A549 treated with AZD9567 at 1 μM for 4 hours (cell line): ENCODE measurements around the gene ANKRD6. TPM values are rescaled to one million over a fixed set of nuclear protein-coding genes. Genes with fewer than 3 reads are reported as not detected.

Experiments used
- total RNA-seq: library from RNA; stranded (reverse); fragments of 200-300 nt; extraction: Qiagen RNA extraction; gene quantifications from 5 replicates; pipeline ENCODE4 v1.2.3, GENCODE V29; 2022; ENCODE audit not compliant: insufficient read depth

Gene ANKRD6
- 0.94 to 3.5 TPM (median 1.9 TPM) in 5 replicates for total RNA-seq

DNA sequence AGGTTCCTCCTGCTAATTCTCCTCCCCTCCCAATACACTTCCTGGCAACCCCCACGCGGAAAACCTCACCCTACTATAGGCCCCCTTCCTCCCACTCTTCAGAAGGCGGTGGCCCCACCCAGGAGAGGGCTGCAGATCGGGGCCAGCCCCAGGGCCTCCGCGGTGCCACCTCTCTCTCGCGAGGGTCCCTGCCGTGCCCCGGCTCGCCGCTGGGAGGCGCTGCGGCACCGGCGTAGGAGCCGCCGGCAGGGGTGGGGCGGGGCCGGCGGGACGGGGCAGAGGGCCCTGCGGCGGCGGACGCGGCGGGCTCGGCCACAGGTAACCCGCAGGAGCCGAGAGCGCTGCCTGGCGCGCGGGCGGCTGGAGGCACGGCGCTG, at the start of gene ANKRD6:
TSS of gene ANKRD6 (plus strand) at position 278 of the 377 bp plus-strand sequence. CDS start 133,825 bp downstream, outside the sequence.

DNA sequence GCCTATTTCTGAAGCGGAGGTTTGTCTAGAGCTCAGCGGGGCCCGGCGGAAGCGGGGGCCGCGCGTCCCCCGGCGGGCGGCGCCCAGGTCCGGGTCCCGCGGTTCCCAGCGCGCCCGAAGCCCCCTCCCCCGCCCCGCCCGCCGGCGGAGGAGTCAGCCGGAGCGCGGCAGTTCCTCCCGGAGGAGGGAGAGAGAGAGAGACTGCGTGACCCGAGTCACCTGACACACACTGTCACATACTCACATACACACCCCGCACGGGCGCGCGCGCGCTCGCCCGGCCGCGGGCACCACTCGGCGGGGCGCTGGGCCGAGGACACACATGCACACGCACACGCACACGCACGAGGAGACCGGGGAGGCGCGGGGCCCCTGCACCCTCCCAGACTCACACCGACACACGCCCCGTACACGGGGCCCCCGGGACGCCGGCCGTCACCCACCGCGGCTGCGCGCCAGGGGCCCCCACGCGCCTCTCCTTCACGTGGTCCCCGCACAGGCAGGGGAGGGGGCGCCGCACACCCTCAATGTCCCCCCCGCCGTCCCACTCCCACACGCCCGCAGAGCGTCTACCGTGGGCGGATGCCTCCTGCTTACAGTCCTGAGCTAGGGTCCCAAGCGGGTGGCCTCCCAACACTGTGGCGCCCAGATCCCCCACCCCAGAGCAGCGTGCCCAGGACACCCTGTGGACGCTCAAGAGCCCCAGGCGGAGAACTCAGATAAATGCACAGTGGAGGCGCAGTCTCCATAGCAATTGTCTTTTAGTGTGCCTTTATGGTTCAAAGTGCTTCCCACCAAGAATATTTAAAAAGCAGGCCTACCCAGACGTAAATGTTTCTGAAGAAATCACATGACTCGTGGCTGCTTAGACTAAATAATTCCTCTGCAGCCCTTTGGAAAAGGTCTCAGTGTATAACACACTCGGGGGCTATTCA, 20.6 kb upstream of the ANKRD6 start, which contains the start of gene RRAGD:
TSS of gene RRAGD (minus strand) at position 203 of the 935 bp plus-strand sequence. CDS start 280 bp downstream, outside the sequence.

DNA sequence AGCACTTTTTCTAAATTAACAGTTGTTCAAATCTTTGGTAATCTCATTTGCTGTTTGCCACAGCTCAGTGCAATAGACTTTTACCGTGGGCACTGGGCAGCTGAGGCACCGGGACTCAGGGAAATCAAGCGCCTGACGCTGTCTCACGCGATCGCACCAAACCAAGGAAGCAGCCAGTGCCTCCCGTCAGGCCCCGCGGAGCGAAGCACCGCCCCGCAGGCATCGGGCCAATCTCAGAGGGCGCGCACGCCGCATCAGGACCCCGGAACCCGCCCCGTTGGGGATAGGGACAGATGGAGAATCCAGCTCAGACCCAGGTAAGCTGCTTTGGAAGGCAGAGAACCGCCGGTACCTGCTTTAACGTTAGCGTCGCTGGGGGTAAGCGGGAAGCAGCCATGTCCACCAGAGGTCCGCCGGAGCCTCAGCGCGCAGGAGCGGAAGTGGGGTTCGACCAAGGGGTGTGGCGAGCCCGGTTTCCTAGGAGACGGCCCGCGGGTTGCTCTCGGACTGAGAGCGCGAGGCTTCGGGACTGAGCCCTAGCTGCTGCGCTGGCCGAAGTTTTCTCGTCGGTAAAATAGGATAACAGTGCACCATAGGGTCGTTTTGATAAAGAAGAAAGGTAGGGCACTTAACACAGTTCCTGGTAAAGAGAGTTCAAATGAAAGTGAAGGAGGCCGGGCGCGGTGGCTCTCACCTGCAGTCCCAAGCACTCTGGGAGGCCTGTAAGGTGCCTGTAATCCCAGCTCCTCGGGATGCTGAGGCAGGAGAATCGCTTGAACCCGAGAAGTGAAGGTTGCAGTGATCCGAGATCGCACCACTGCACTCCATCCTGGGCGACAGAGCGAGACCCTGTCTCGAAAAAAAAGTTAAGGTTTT, 205.6 kb downstream of the ANKRD6 start, which contains the start of gene LYRM2:
TSS of gene LYRM2 (minus strand) at position 428 of the 876 bp plus-strand sequence. CDS start at position 397, 31 bp downstream.

Other genes starting within 250 kb of the ANKRD6 start
- not detected in 5 replicates for gene GABRR1, start 215.8 kb upstream of the ANKRD6 start, total RNA-seq
- gene GABRR2, start 117.9 kb upstream of the ANKRD6 start, total RNA-seq: 0.07 to 0.10 TPM (median 0.09 TPM) in 3 of 5 replicates, not detected in the others
- 12.6 to 18.2 TPM (median 15.3 TPM) in 5 replicates for gene UBE2J1, start 80.4 kb upstream of the ANKRD6 start, total RNA-seq
- gene RRAGD, start 20.9 kb upstream of the ANKRD6 start, total RNA-seq: 1.2 to 3.8 TPM (median 3.5 TPM) in 5 replicates
- gene LYRM2, start 205.6 kb downstream of the ANKRD6 start, total RNA-seq: 27.5 to 37.9 TPM (median 30.5 TPM) in 5 replicates